Ovary (tissue), 9 donors: ENCODE results near the gene TOX3. TPM values are rescaled to one million over a fixed set of nuclear protein-coding genes. Genes with fewer than 3 reads are reported as not detected.

Experiments
- DNase-seq, 5 donors: peaks; one replicate each; pipeline ENCODE4 v3.0.0-alpha.2; 2019 to 2020
- H3K27ac ChIP-seq, 2 donors: fragments of 200-600 bp; one replicate each; pipeline versions ENCODE4 v1.5.1 to v1.8.0; 2019 to 2022
- H3K27me3 ChIP-seq: fragments of 200-600 bp; one replicate; pipeline ENCODE4 v1.8.0; 2022
- H3K36me3 ChIP-seq: fragments of 200-600 bp; sonication (generic); one replicate; pipeline ENCODE4 v1.5.1; 2019
- H3K4me1 ChIP-seq: one replicate; pipeline ENCODE4 v1.8.1; 2013; ENCODE audit warnings: mild to moderate bottlenecking, moderate library complexity; ENCODE audit not compliant: insufficient read depth
- H3K4me3 ChIP-seq: fragments of 200-600 bp; sonication (generic); one replicate; pipeline ENCODE4 v1.5.1; 2017
- H3K9me3 ChIP-seq, 2 donors: fragments of 200-600 bp in 1 of 2; sonication (generic) in 1 of 2; one replicate each; pipeline versions ENCODE4 v1.5.1 to v1.8.1; 2013 to 2019; ENCODE audit warnings: mild to moderate bottlenecking in 1 of 2, moderate library complexity in 1 of 2
- CTCF ChIP-seq, 3 donors: fragments of 450-650 bp in 2 of 3; fragments of 200-600 bp in 1 of 3; IDR thresholded peaks; one replicate each; pipeline versions ENCODE4 v1.5.1 to v1.8.0; 2016 to 2022; ENCODE audit warnings: antibody characterized with exemption in 3 of 3, mild to moderate bottlenecking in 1 of 3
- EP300 ChIP-seq: sonication (generic); formaldehyde crosslinking; IDR thresholded peaks from one replicate; pipeline ENCODE4 v1.6.1; 2017; ENCODE audit warnings: antibody characterized with exemption
- POLR2A ChIP-seq: fragments of 450-650 bp; IDR thresholded peaks from one replicate; pipeline ENCODE4 v1.6.1; 2017; ENCODE audit warnings: antibody characterized with exemption, mild to moderate bottlenecking, moderate library complexity
- WGBS, 3 donors: extraction: QIAGEN DNeasy Blood & Tissue Kit in 1 of 3; methylation state at CpG; one replicate each; pipeline versions ENCODE4 v1.1.5 to v1.1.7; 2013 to 2017; 5-methylcytosine and 5-hydroxymethylcytosine counted together
- intact Hi-C, 4 donors: fragments of 100-400 bp; cut with DNase I; formaldehyde crosslinking; loops; one replicate each; pipeline versions ENCODE4 v1.11.0 to v1.15.1; 2022 to 2023
- polyA plus RNA-seq, 2 donors: library from polyadenylated mRNA; stranded (reverse); fragments of 200-250 nt in 1 of 2; fragments of 350-450 nt in 1 of 2; fragmentation: Illumina TruSeq in 1 of 2; extraction: RNeasy Lipid Tissue Mini Kit (QIAGEN cat#74804) in 1 of 2; gene quantifications; one replicate each; pipeline ENCODE4 v1.2.3, GENCODE V29; 2013 to 2014
- total RNA-seq, 7 donors: library from RNA; depleted of rRNA in 2 of 7; stranded (reverse); fragments of >200 nt in 2 of 7; fragmentation: NEBNext Ultra II Directional in 3 of 7; extraction: Animal tissue kit (Norgen Biotek cat#: 25700) in 3 of 7; gene quantifications; one replicate each; pipeline versions ENCODE4 v1.1.0 to v1.2.4, GENCODE V29; 2016 to 2023
- donor health status: DM: no; HTN: no; CAD: no; lungs with moderate emphysema.
- donor health status: DM: no; HTN: no; CAD: no.
- donor health status: Bipolar disorder and iron deficiency.
- donor health status: DM: yes; HTN: yes; CAD: no.
- donor health status: DM: no; HTN: no; CAD: no.
- donor health status: DM: yes; HTN: yes; CAD: no.

The TOX3 gene
- total and polyA plus RNA-seq, 9 donors = 0.36 to 2.4 (median 1.2) TPM; not detected in 1

GRCh38 chr16:52578829-52579498, 32.0 kb upstream of the TOX3 start:
- intact Hi-C loops = no loop called here
- H3K27ac ChIP-seq = no peak overlapping the region
- H3K9me3 ChIP-seq = no peaks in the 10 kb centered on the region
- H3K27me3 ChIP-seq = no peaks in the 10 kb centered on the region
- no peak for DNase-seq
- no peaks in the 10 kb centered on the region for H3K36me3 ChIP-seq
- 72 to 89% (median 87%) methylated on average over 4 of the region's 4 CpGs for WGBS, 3 donors
- no peak for TF ChIP-seq CTCF (IDR thresholded peaks at IDR 0.05)
- no peak for TF ChIP-seq EP300
- TF ChIP-seq POLR2A = no peak
- no peaks in the 10 kb centered on the region for H3K4me1 ChIP-seq
- no peak overlapping the region for H3K4me3 ChIP-seq

- Histone ChIP-seq H3K4me3 (no peak overlapping the region), H3K27ac (no peak overlapping the region), H3K27me3 (no peaks in the 10 kb centered on the region), H3K4me1 (no peaks in the 10 kb centered on the region), H3K36me3 (no peaks in the 10 kb centered on the region), H3K9me3 (no peaks in the 10 kb centered on the region)
- TF ChIP-seq CTCF (IDR thresholded peaks at IDR 0.05) = no peak
- TF ChIP-seq POLR2A = no peak
- no peak for TF ChIP-seq EP300
- no peak for DNase-seq
- intact Hi-C loops = no loop called here
- WGBS, 3 donors = 52 to 61% (median 53%) methylated on average over 11 of the region's 11 CpGs
Measured at GRCh38 chr16:52578007-52578828, 31.3 kb upstream of the TOX3 start.

DNA sequence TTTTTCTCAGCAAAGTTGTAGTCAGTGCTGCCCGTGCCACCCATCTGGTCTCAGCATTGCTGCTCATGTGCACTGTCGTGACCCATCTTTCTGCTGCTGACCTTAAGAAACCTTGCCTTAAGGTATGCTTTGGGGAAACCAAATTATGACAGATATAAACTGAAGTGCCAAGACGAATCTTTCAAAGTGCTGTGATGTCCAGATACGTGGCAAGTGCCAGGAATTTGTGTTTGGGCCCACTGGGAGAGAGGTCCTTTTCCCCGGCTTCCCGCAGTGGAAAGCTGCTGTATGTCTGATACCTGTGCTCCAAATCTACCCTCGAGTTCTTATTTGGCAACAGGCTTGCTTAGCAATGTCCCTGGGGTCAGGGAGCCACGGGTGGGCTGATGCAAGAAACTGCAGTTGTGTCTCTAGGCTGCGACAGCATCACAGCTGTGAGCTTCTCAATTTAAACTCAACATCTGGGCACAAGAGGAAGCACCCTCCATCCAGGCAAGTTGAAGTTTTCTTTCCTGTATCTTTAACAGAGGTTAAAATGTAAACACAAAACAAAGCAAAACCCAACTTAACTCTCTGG, 30.3 kb upstream of the TOX3 start:
- H3K4me3 ChIP-seq = no peak overlapping the region
- no peak for TF ChIP-seq POLR2A

DNA sequence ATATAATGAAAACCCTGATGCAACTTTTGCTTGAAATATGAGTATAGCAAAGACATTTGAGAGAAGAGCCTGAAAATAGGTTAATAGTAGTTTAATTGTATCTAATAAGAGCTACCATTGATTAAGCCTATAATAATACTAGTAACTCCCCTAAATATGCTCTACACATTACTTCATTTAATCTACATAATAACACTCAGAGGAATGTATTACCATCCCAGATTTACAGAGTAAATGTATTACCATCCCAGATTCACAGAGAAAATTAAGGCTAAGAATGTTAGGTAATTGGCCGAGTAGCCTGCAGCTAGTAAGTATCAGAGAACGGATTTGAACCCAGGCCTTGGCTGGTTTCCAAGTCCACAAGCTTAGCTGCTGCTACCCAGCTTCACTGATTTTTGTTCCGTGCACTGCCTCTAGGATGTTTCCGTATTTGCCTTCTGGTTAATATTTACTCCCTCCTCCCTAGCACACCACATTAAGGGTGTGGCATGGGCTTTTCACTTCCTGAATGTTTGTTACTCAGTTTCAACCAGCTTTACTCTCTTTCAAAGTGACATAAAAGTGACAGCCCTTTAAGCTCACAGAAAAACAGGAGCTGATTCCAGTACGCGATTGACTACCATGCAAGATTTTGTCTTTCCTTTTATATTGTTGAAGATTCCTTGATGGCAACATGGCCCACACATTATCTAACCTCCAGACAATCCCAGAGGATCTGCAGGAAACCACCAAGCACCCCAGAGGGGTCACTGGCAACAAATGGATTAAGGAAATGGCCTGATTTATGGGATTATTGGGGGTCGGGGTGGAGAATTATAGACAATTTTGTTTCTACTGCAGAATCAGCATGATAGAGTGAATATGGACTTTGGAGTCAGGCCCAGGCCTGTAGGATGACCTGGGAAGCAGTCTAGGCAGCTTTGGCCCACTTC, 26.7 kb upstream of the TOX3 start:
- Histone ChIP-seq H3K36me3 (no peaks in the 10 kb centered on the region), H3K27ac (no peak overlapping the region), H3K9me3 (no peaks in the 10 kb centered on the region), H3K4me1 (no peaks in the 10 kb centered on the region), H3K27me3 (no peaks in the 10 kb centered on the region), H3K4me3 (no peak overlapping the region)
- intact Hi-C loops = no loop called here
- WGBS, 3 donors = 88 to 90% (median 89%) methylated on average over 7 of the region's 7 CpGs
- TF ChIP-seq CTCF (IDR thresholded peaks at IDR 0.05) (no peak), EP300 (no peak), POLR2A (no peak)
- no peak for DNase-seq

More for the DNA sequence above, 30.3 kb upstream of the TOX3 start:
- no peaks in the 10 kb centered on the region for H3K27me3 ChIP-seq
- no peaks in the 10 kb centered on the region for H3K4me1 ChIP-seq
- intact Hi-C loops = no loop called here
- 23 to 49% (median 26%) methylated on average over 9 of the region's 9 CpGs for WGBS, 3 donors
- no peaks in the 10 kb centered on the region for H3K36me3 ChIP-seq
- H3K9me3 ChIP-seq = no peaks in the 10 kb centered on the region
- H3K27ac ChIP-seq = no peak overlapping the region
- no peak for DNase-seq
